PFSK-1 (cell line): ENCODE measurements around the gene NSRP1.

ENCODE experiments used
- FOXP2 ChIP-seq: optimal IDR thresholded peaks from 2 replicates; pipeline ENCODE3; 2011; ENCODE audit warnings: borderline replicate concordance, control low read depth, inconsistent platforms; ENCODE audit not compliant: insufficient read depth; ENCODE audit errors: extremely low read length, extremely low read depth
- POLR2AphosphoS5 ChIP-seq: IDR thresholded peaks from 2 replicates; pipeline ENCODE4 v1.6.1; 2012; ENCODE audit warnings: low read depth, mild to moderate bottlenecking, control low read depth, low read length, moderate library complexity
- SIN3A ChIP-seq: IDR thresholded peaks from 2 replicates; pipeline ENCODE4 v1.6.1; 2012; ENCODE audit warnings: mild to moderate bottlenecking, low read length, moderate library complexity, borderline replicate concordance; ENCODE audit not compliant: insufficient read depth
- TAF1 ChIP-seq: IDR thresholded peaks from 2 replicates; pipeline ENCODE4 v1.6.1; 2012; ENCODE audit warnings: low read length, control low read depth, borderline replicate concordance; ENCODE audit not compliant: insufficient read depth
- TF ChIP-seq, protein P1 (sequence below), 2 experiments: IDR thresholded peaks; 2 replicates each; pipeline versions ENCODE4 v1.6.1 to v1.8.0; 2011 to 2012; ENCODE audit warnings: low read depth in 2 of 2, low read length in 2 of 2, control low read depth in 1 of 2, inconsistent platforms in 1 of 2, mild to moderate bottlenecking in 1 of 2, moderate library complexity in 1 of 2; ENCODE audit not compliant: insufficient read depth in 1 of 2

The NSRP1 gene

DNA sequence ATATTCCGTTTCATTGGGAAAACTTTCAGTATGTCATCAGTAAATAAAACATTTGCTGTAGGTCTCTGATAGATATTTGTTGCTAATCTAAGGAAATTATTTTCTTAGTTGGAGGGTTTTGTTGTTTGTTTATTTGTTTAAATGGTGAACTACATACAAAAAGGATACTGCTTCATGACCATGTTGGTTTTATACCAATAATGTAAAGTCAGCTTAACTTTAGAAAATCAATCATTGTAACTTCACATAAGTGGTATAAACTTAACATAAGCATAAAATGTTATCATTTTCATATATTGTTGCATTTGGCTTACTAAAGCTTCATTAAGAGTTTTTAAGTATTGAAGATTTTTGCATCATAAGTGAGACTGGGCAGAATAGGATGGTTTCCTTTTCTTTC, 57.9 kb downstream of the NSRP1 start:
- no peak for TF ChIP-seq FOXP2
- no peak for TF ChIP-seq SIN3A
- TF ChIP-seq POLR2AphosphoS5, result no peak
- TF ChIP-seq, protein P1, sequence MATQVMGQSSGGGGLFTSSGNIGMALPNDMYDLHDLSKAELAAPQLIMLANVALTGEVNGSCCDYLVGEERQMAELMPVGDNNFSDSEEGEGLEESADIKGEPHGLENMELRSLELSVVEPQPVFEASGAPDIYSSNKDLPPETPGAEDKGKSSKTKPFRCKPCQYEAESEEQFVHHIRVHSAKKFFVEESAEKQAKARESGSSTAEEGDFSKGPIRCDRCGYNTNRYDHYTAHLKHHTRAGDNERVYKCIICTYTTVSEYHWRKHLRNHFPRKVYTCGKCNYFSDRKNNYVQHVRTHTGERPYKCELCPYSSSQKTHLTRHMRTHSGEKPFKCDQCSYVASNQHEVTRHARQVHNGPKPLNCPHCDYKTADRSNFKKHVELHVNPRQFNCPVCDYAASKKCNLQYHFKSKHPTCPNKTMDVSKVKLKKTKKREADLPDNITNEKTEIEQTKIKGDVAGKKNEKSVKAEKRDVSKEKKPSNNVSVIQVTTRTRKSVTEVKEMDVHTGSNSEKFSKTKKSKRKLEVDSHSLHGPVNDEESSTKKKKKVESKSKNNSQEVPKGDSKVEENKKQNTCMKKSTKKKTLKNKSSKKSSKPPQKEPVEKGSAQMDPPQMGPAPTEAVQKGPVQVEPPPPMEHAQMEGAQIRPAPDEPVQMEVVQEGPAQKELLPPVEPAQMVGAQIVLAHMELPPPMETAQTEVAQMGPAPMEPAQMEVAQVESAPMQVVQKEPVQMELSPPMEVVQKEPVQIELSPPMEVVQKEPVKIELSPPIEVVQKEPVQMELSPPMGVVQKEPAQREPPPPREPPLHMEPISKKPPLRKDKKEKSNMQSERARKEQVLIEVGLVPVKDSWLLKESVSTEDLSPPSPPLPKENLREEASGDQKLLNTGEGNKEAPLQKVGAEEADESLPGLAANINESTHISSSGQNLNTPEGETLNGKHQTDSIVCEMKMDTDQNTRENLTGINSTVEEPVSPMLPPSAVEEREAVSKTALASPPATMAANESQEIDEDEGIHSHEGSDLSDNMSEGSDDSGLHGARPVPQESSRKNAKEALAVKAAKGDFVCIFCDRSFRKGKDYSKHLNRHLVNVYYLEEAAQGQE (IDR thresholded peaks at IDR 0.05; ENCODE audit: insufficient read depth in 1 of 2, low read depth in 2 of 2, low read length in 2 of 2), result no peak
- TF ChIP-seq TAF1, result no peak

DNA sequence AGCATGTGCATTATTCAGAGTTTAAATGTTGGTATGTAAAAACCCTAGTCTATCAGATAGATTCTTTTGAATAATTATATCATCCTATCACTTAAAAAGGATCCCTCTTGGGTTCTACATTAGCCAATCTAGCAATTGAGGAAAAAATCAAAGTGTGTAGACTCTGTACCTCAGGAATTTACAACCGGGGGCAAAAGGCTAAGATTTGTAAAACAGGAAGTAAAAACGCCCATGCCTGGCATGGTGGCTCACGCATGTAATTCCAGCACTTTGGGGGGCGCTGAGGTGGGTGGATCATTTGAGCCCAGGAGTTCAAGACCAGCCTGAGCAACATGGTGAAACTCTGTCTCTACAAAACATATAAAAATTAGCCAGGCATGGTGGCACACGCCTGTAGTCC, 60.2 kb downstream of the NSRP1 start:
- no peak for TF ChIP-seq SIN3A

DNA sequence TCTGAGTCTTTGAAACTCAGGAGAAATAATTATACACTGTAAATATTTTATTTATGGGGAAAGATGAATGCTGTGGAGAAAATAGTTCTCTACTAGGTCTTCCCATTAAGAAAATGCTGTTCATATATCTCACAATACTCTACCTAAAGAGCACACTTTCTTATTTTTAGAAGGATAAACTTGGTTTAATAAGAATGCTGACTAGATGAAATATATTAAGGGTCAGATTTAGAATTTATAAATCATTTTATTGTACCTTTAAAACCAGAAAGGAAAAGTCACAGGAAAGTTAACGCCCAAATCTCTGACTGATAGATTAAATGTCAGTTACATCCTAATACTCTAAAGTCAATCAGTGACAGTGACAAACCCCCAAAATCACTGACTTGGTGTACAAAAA, 70.1 kb downstream of the NSRP1 start:
- TF ChIP-seq SIN3A, result no peak
- TF ChIP-seq POLR2AphosphoS5, result no peak
- TF ChIP-seq FOXP2, result no peak
- TF ChIP-seq TAF1, result no peak
- TF ChIP-seq, protein P1 (IDR thresholded peaks at IDR 0.05; ENCODE audit: insufficient read depth in 1 of 2, low read depth in 2 of 2, low read length in 2 of 2), result no peak

DNA sequence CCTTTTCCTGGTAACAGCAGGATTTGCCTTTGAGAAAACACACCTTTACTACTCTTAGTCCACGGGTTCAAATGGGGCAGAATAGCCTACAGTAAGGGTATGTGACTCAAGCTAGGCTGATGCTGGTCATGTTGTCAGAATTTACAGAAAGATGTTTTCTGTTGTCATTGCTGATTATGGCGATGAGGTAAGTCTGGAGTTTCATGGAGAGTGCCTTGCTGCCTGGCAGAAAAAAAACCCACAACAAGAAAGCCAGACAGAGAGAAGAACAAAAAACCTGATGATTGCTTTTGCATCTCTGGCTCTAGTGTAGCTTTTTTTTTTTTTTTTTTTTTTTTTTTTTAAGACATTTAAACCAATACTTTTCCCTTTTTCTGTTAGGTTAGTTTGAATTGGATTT, 71.0 kb downstream of the NSRP1 start:
- no peak for TF ChIP-seq FOXP2
- TF ChIP-seq TAF1, result no peak
- TF ChIP-seq POLR2AphosphoS5, result no peak
- TF ChIP-seq SIN3A, result no peak
- TF ChIP-seq, protein P1 (IDR thresholded peaks at IDR 0.05; ENCODE audit: insufficient read depth in 1 of 2, low read depth in 2 of 2, low read length in 2 of 2), result no peak

DNA sequence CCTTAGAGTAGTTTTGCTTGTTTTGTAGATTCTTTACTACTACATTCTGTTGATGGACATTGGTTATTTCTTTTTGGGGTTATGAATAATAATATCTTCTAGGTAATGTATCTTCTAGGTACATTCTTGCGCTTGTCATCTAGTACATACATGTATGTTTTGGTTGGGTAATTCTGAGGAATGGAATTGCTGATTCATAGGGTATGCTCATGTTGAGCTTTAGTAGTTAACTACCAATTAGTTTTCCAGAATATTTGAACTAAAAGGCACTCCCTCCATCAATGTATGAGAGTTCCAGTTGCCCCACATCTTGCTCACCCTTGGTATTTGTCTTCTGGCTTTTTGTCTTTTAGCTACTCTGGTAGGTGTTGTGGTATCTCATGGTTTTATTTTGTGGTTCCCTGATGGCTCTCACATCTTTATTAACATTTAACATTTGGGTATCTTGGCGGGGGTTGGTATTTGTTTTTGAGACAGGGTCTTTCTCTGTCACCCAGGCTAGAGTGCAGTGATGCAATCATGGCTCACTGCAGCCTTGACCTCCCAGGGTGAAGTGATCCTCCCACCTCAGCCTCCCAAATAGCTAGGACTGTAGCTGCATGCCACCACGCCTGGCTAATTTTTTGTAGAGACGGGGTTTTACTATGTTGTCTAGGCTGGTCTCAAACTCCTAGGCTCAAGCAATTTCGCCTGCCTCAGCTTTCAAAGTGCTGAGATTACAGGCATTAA, 71.8 kb downstream of the NSRP1 start:
- TF ChIP-seq SIN3A (no peak), POLR2AphosphoS5 (no peak), TAF1 (no peak), FOXP2 (no peak)
- TF ChIP-seq, protein P1 (IDR thresholded peaks at IDR 0.05; ENCODE audit: insufficient read depth in 1 of 2, low read depth in 2 of 2, low read length in 2 of 2), result no peak
